SK-N-SH (cell line): ENCODE measurements around the gene SLC25A47. TPM values are rescaled to one million over a fixed set of nuclear protein-coding genes. Genes with fewer than 3 reads are reported as not detected.

Experiments
- CTCF ChIA-PET: fragments of 300-600, 350-600 bp; formaldehyde crosslinking; extraction: SDS; loops from one replicate; lab custom pipeline; 2021; lab: Yijun Ruan, JAX
- POLR2A ChIA-PET: fragments of 350-600 bp; sonication (Branson Sonifier 250); formaldehyde crosslinking; extraction: SDS; loops from one replicate; lab custom pipeline; 2020; ENCODE audit warnings: antibody characterized with exemption, inconsistent platforms; lab: Yijun Ruan, JAX
- DNase-seq: peaks from one replicate; pipeline ENCODE4 v3.0.0; 2012
- H2AFZ ChIP-seq: fragments of 200-600 bp; sonication (generic); 2 replicates; pipeline ENCODE4 v1.8.1; 2016; ENCODE audit warnings: antibody characterized with exemption, mild to moderate bottlenecking, low read depth
- H3F3A ChIP-seq: fragments of 200-600 bp; sonication (generic); replicated peaks from 2 replicates; pipeline ENCODE3; 2016; ENCODE audit warnings: antibody characterized with exemption, mild to moderate bottlenecking; ENCODE audit not compliant: insufficient read depth
- H3K27ac ChIP-seq, 2 experiments: fragments of 200-500 bp in 1 of 2; fragments of 200-600 bp in 1 of 2; sonication (Bioruptor generic) in 1 of 2; sonication (generic), shearing (Covaris generic) in 1 of 2; 2 replicates each; pipeline versions ENCODE4 v1.5.1 to v1.6.1; 2014 to 2016; ENCODE audit warnings: low read depth in 2 of 2, inconsistent platforms in 1 of 2, low read length in 1 of 2, mild to moderate bottlenecking in 1 of 2, mixed read lengths in 1 of 2
- H3K27me3 ChIP-seq: fragments of 200-600 bp; sonication (generic), shearing (Covaris generic); 2 replicates; pipeline ENCODE4 v1.6.1; 2016; ENCODE audit warnings: mixed run types; ENCODE audit not compliant: insufficient read depth
- H3K36me3 ChIP-seq, 2 experiments: fragments of 200-500 bp in 1 of 2; fragments of 200-600 bp in 1 of 2; sonication (Bioruptor generic) in 1 of 2; sonication (generic) in 1 of 2; replicated peaks in 1 of 2; 2 replicates each; pipeline versions ENCODE3 to v1.5.1; 2014 to 2016; ENCODE audit warnings: low read length in 1 of 2, mild to moderate bottlenecking in 1 of 2; ENCODE audit not compliant: insufficient read depth in 2 of 2, control insufficient read depth in 1 of 2
- H3K4me1 ChIP-seq, 2 experiments: fragments of 200-500 bp in 1 of 2; fragments of 200-600 bp in 1 of 2; sonication (Bioruptor generic) in 1 of 2; sonication (generic), shearing (Covaris generic) in 1 of 2; 2 replicates each; pipeline versions ENCODE4 v1.5.1 to v1.6.1; 2014 to 2016; ENCODE audit warnings: low read depth in 1 of 2, low read length in 1 of 2, mixed run types in 1 of 2; ENCODE audit not compliant: insufficient read depth in 2 of 2, control insufficient read depth in 1 of 2
- H3K4me2 ChIP-seq: fragments of 200-600 bp; sonication (generic), shearing (Covaris generic); 2 replicates; pipeline ENCODE4 v1.6.1; 2017; ENCODE audit warnings: mixed run types
- H3K4me3 ChIP-seq, 2 experiments: fragments of 200-500 bp in 1 of 2; fragments of 200-600 bp in 1 of 2; sonication (Bioruptor generic) in 1 of 2; sonication (generic), shearing (Covaris generic) in 1 of 2; 2 replicates each; pipeline versions ENCODE4 v1.5.1 to v1.8.1; 2014 to 2016; ENCODE audit warnings: low read depth in 2 of 2, inconsistent platforms in 1 of 2, low read length in 1 of 2, mild to moderate bottlenecking in 1 of 2, mixed read lengths in 1 of 2, moderate library complexity in 1 of 2
- H3K79me2 ChIP-seq: fragments of 200-600 bp; sonication (generic); 2 replicates; pipeline ENCODE4 v1.8.1; 2017; ENCODE audit warnings: mild to moderate bottlenecking; ENCODE audit not compliant: insufficient read depth
- H3K9ac ChIP-seq: fragments of 200-600 bp; sonication (generic); 2 replicates; pipeline ENCODE4 v1.6.1; 2017; ENCODE audit warnings: mixed run types
- H3K9me2 ChIP-seq: fragments of 200-600 bp; sonication (generic); 2 replicates; pipeline ENCODE4 v1.6.1; 2017; ENCODE audit warnings: mixed run types
- H3K9me3 ChIP-seq: fragments of 200-600 bp; sonication (generic); 2 replicates; pipeline ENCODE4 v1.6.1; 2017; ENCODE audit warnings: mixed run types, mild to moderate bottlenecking, moderate library complexity
- H4K20me1 ChIP-seq: fragments of 200-600 bp; sonication (generic); 2 replicates; pipeline ENCODE4 v1.6.1; 2017; ENCODE audit warnings: mild to moderate bottlenecking, mixed run types; ENCODE audit not compliant: insufficient read depth
- CTCF ChIP-seq: fragments of 200-600 bp; sonication (generic); IDR thresholded peaks from 2 replicates; pipeline ENCODE4 v1.6.1; 2017; ENCODE audit warnings: antibody characterized with exemption, mild to moderate bottlenecking, moderate library complexity
- EP300 ChIP-seq, 2 experiments: IDR thresholded peaks; 2 replicates each; pipeline versions ENCODE4 v1.4.0 to v1.6.1; 2012; ENCODE audit warnings: borderline replicate concordance in 1 of 2, low read depth in 1 of 2, low read length in 1 of 2
- EZH2phosphoT487 ChIP-seq: fragments of 200-600 bp; sonication (generic); IDR thresholded peaks from 2 replicates; pipeline ENCODE4 v1.6.1; 2017; ENCODE audit warnings: low read depth, mixed run types, mild to moderate bottlenecking, antibody characterized with exemption, moderate library complexity, borderline replicate concordance
- FOXJ3 ChIP-seq: sonication (generic); formaldehyde crosslinking; IDR thresholded peaks from 2 replicates; pipeline ENCODE4 v1.5.1; 2020; ENCODE audit warnings: mild to moderate bottlenecking, missing genetic modification reagents
- FOXM1 ChIP-seq: IDR thresholded peaks from 2 replicates; pipeline ENCODE4 v1.4.0; 2012; ENCODE audit warnings: low read depth, mild to moderate bottlenecking
- RAD21 ChIP-seq: IDR thresholded peaks from 2 replicates; pipeline ENCODE4 v1.6.1; 2012; ENCODE audit warnings: mild to moderate bottlenecking, low read length
- RCOR1 ChIP-seq: fragments of 150-350 bp; IDR thresholded peaks from 2 replicates; pipeline ENCODE4 v1.6.1; 2017; ENCODE audit warnings: antibody characterized with exemption, low read length
- RXRA ChIP-seq: IDR thresholded peaks from 2 replicates; pipeline ENCODE4 v1.4.0; 2012; ENCODE audit warnings: low read depth, mild to moderate bottlenecking, borderline replicate concordance
- SIN3A ChIP-seq: IDR thresholded peaks from 2 replicates; pipeline ENCODE4 v1.6.1; 2012; ENCODE audit warnings: low read depth, mild to moderate bottlenecking, low read length, moderate library complexity, borderline replicate concordance
- SMC3 ChIP-seq: IDR thresholded peaks from 2 replicates; pipeline ENCODE4 v1.6.1; 2012; ENCODE audit warnings: low read depth, low read length, improper control_type of control experiment
- TEAD4 ChIP-seq: IDR thresholded peaks from 2 replicates; pipeline ENCODE4 v1.4.0; 2012; ENCODE audit warnings: mild to moderate bottlenecking, borderline replicate concordance; ENCODE audit not compliant: insufficient read depth
- USF1 ChIP-seq: IDR thresholded peaks from 2 replicates; pipeline ENCODE4 v1.4.0; 2012; ENCODE audit warnings: low read depth, borderline replicate concordance
- USF2 ChIP-seq: fragments of 150-350 bp; IDR thresholded peaks from 2 replicates; pipeline ENCODE4 v1.6.1; 2017; ENCODE audit warnings: antibody characterized with exemption, low read length, low read depth, borderline replicate concordance
- ZBTB33 ChIP-seq: IDR thresholded peaks from 2 replicates; pipeline ENCODE4 v1.4.0; 2012; ENCODE audit warnings: low read depth, borderline replicate concordance
- WGBS: methylation state at CpG from one replicate; pipeline ENCODE4 v1.1.6; 2017; ENCODE audit warnings: low lambda C conversion rate; 5-methylcytosine and 5-hydroxymethylcytosine counted together
- polyA plus RNA-seq, 3 experiments: library from polyadenylated mRNA; depleted of rRNA; stranded (reverse); fragments of >200 nt; gene quantifications; 2 replicates each; pipeline ENCODE4 v1.2.3, GENCODE V29; 2012
- TF ChIP-seq, protein P1 (sequence below): IDR thresholded peaks from 2 replicates; pipeline ENCODE4 v1.4.0; 2012; ENCODE audit warnings: low read depth
- TF ChIP-seq, protein P2 (sequence below): IDR thresholded peaks from 2 replicates; pipeline ENCODE4 v1.6.1; 2012; ENCODE audit warnings: mild to moderate bottlenecking, low read depth, low read length, moderate library complexity

Gene SLC25A47
- polyA plus RNA-seq, 1 of the 3 experiments (the other 2 are of a cell fraction): not detected

DNA sequence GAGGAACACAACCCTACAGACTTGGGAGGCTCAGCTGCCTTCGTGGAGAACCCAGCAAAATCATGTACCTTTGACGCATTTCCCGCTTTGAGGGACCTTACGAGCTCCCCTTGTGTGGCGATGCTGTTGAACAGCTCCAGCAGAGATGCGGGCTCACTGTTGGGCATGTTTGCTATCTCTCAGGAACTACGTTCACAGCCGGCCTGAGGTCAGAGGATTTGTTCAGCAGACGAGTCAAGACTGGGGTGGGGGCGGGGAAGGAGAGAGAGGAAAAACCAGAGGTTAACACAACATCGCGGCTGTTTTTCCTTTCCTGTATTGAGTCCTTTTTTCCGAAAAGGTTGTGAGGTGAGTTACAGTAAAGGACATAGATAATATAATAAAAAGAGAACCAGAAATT, 45.9 kb downstream of the SLC25A47 start (continued):
- TF ChIP-seq FOXJ3 (CRISPR knock-in tag) (no peak), TEAD4 (no peak), RAD21 (no peak), USF1 (no peak), ZBTB33 (no peak), SMC3 (no peak)
- TF ChIP-seq, all 33 proteins: peak for 0

GRCh38 chr14:100370003-100370402, 46.9 kb downstream of the SLC25A47 start:
- Histone ChIP-seq H3K4me2 (no peak overlapping the region), H3K79me2 (peaks cover 22% of the 10 kb centered on the region), H3K27me3 (no peaks in the 10 kb centered on the region), H3K36me3 (peaks cover 32 to 35% of the 10 kb centered on the region in 2 experiments), H2AFZ (no peak overlapping the region), H3F3A (no peaks in the 10 kb centered on the region), H4K20me1 (no peaks in the 10 kb centered on the region), H3K9ac (no peak overlapping the region), H3K27ac (no peak overlapping the region), H3K4me1 (peaks cover 0 to 5% of the 10 kb centered on the region in 2 experiments; a peak in 1 of 4 replicates), H3K9me3 (no peaks in the 10 kb centered on the region), H3K4me3 (no peak overlapping the region), H3K9me2 (no peaks in the 10 kb centered on the region)
- POLR2A ChIA-PET: no interaction called here
- DNase-seq: no peak
- CTCF ChIA-PET: no interaction called here
- TF ChIP-seq EP300 (IDR thresholded peaks at IDR 0.05; ENCODE audit: borderline replicate concordance in 1 of 2, low read depth in 1 of 2, low read length in 1 of 2) (no peak), RAD21 (no peak), RCOR1 (no peak), EZH2phosphoT487 (no peak), SMC3 (no peak), USF2 (no peak), CTCF (no peak), RXRA (no peak), SIN3A (no peak), FOXJ3 (CRISPR knock-in tag) (no peak), USF1 (no peak), FOXM1 (no peak)
- TF ChIP-seq, protein P1, sequence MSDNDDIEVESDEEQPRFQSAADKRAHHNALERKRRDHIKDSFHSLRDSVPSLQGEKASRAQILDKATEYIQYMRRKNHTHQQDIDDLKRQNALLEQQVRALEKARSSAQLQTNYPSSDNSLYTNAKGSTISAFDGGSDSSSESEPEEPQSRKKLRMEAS: no peak
- TF ChIP-seq, protein P2, sequence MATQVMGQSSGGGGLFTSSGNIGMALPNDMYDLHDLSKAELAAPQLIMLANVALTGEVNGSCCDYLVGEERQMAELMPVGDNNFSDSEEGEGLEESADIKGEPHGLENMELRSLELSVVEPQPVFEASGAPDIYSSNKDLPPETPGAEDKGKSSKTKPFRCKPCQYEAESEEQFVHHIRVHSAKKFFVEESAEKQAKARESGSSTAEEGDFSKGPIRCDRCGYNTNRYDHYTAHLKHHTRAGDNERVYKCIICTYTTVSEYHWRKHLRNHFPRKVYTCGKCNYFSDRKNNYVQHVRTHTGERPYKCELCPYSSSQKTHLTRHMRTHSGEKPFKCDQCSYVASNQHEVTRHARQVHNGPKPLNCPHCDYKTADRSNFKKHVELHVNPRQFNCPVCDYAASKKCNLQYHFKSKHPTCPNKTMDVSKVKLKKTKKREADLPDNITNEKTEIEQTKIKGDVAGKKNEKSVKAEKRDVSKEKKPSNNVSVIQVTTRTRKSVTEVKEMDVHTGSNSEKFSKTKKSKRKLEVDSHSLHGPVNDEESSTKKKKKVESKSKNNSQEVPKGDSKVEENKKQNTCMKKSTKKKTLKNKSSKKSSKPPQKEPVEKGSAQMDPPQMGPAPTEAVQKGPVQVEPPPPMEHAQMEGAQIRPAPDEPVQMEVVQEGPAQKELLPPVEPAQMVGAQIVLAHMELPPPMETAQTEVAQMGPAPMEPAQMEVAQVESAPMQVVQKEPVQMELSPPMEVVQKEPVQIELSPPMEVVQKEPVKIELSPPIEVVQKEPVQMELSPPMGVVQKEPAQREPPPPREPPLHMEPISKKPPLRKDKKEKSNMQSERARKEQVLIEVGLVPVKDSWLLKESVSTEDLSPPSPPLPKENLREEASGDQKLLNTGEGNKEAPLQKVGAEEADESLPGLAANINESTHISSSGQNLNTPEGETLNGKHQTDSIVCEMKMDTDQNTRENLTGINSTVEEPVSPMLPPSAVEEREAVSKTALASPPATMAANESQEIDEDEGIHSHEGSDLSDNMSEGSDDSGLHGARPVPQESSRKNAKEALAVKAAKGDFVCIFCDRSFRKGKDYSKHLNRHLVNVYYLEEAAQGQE: no peak
- WGBS: 96% methylated on average over 4 of the region's 4 CpGs
